Activated T-helper 2 cell treated with anti-CD3 and anti-CD28 coated beads, Interferon-gamma antibody, Interleukin-2, Interleukin-4, amounts not matched to agents 10 μg/mL and 5 μg/mL and 100 μg/mL, durations not matched to agents 14 hours and 24 hours and 36 hours (primary cell): Measurements from ENCODE around the gene CHCHD1. TPM values are rescaled to one million over a fixed set of nuclear protein-coding genes. Genes with fewer than 3 reads are reported as not detected.
"Not testable (repeated sequence)": the region's sequence is repeated elsewhere in the genome, so short reads cannot be mapped to it uniquely, and the experiment has no call there.

ENCODE experiments used
- DNase-seq: peaks from one replicate; pipeline ENCODE4 v3.0.0; 2021; ENCODE audit warnings: low spot score
- H3K27ac Mint-ChIP-seq: one replicate; pipeline ENCODE4 v1.8.0; 2021; ENCODE audit warnings: mixed read lengths
- H3K27me3 Mint-ChIP-seq: one replicate; pipeline ENCODE4 v1.8.0; 2021; ENCODE audit warnings: low read depth, mixed read lengths
- H3K36me3 Mint-ChIP-seq: one replicate; pipeline ENCODE4 v1.8.0; 2021; ENCODE audit warnings: low read depth, mixed read lengths
- H3K4me1 Mint-ChIP-seq: one replicate; pipeline ENCODE4 v1.8.0; 2021; ENCODE audit warnings: low read depth, mixed read lengths
- H3K4me3 Mint-ChIP-seq: one replicate; pipeline ENCODE4 v1.8.0; 2021; ENCODE audit warnings: low read depth, mild to moderate bottlenecking, moderate library complexity, mixed read lengths
- H3K9me3 Mint-ChIP-seq: one replicate; pipeline ENCODE4 v1.8.0; 2021; ENCODE audit warnings: mixed read lengths
- intact Hi-C: fragments of 100-400 bp; cut with micrococcal nuclease; formaldehyde crosslinking; loops from one replicate; pipeline ENCODE4 v1.15.1; 2023
- total RNA-seq: library from RNA; stranded (reverse); gene quantifications from 2 replicates; pipeline ENCODE4 v1.2.3, GENCODE V29; 2022

CHCHD1 gene
- total RNA-seq, 1 donor from 2014 or later, result 35.2 TPM

GRCh38 chr10:73824146-73824725 lies 42.4 kb downstream of the CHCHD1 start:
- no peaks in the 10 kb centered on the region for H3K27me3 Mint-ChIP-seq
- H3K9me3 Mint-ChIP-seq, result no peaks in the 10 kb centered on the region
- no peaks in the 10 kb centered on the region for H3K4me1 Mint-ChIP-seq
- intact Hi-C loops, result no loop called here
- no peak for DNase-seq
- H3K36me3 Mint-ChIP-seq, result peaks cover 27% of the 10 kb centered on the region
- H3K27ac Mint-ChIP-seq, result no peak overlapping the region
- no peak overlapping the region for H3K4me3 Mint-ChIP-seq

DNA sequence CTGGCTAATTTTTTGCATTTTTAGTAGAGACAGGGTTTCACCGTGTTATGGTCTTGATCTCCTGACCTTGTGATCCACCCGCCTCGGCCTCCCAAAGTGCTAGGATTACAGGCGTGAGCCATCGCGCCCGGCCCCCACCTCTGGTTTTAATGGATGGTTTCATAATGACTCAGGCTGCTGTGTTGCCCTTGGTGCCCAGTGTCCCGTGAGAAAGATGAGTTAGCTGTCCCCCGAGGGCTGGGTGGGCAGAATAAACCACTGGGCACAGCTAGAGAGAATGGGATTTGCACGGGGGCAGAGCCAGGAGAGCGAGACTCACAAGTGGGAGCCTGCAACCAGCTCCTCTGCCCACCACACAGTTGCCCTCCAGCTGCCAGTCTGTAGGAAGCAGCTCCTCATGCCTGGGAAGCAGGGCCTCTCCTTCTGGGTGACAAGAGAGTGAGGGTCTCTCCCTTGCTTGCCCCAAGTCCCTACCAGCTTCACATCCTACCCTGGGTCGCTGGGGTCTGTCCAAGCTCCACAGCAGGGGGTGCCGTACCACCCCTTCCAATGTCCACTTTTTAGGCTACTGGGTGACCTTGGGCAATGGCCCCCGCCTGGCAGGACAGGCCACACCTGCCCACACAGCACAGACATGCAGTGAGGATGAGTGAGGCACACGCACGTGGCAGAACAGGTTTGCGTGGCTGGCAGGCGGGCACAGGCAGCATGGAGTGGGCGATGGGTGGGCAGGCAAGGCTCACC lies 45.7 kb downstream of the CHCHD1 start:
- Mint-ChIP-seq H3K9me3 (no peaks in the 10 kb centered on the region), H3K4me1 (no peaks in the 10 kb centered on the region), H3K27me3 (no peaks in the 10 kb centered on the region), H3K27ac (no peak overlapping the region), H3K36me3 (peaks cover 20% of the 10 kb centered on the region), H3K4me3 (no peak overlapping the region)
- intact Hi-C loops, result no loop called here
- DNase-seq, result no peak

DNA sequence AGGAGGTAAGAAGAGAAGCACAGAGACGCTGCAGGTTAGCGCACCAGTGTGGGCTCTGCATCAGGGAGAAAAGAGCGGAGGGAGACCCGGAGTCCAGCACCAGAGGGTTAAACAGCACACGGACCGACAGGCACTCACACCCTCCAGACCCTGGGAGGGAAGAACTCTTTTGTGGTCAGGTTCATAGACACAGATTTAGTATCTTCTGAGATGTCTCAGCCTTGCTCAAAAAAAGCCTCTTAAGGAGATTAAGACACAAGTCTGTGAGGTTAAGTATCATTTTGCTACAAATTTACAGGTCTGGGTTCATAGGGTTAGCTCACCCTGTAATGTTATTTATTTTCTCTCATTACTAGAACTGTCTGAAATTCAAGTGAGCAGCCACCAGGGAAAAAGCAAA lies 46.3 kb downstream of the CHCHD1 start:
- intact Hi-C loops, result no loop called here
- no peak for DNase-seq
- H3K4me1 Mint-ChIP-seq, result no peaks in the 10 kb centered on the region
- H3K27me3 Mint-ChIP-seq, result no peaks in the 10 kb centered on the region
- H3K27ac Mint-ChIP-seq, result no peak overlapping the region
- H3K9me3 Mint-ChIP-seq, result no peaks in the 10 kb centered on the region
- H3K36me3 Mint-ChIP-seq, result peaks cover 17% of the 10 kb centered on the region
- no peak overlapping the region for H3K4me3 Mint-ChIP-seq

DNA sequence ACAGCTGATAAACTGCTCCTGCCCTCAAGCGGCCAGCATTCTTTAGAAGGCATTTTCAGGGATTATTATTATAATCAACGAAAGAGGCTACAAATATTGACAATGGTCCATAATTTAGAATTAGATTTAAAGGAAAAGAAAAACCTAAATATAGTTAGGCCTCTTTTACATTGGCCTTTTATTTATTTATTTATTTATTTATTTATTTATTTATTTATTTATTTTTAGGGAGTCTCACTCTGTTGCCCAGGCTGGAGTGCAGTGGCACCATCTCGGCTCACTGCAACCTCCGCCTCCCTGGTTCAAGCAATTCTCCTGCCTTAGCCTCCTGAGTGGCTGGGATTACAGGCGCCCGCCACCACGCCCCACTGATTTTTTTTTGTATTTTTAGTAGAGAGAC lies 47.2 kb downstream of the CHCHD1 start:
- H3K9me3 Mint-ChIP-seq, H3K36me3 Mint-ChIP-seq, H3K4me3 Mint-ChIP-seq, H3K27ac Mint-ChIP-seq, DNase-seq, intact Hi-C loops, H3K4me1 Mint-ChIP-seq, H3K27me3 Mint-ChIP-seq: not testable (repeated sequence)

Other genes with a start within 250 kb of the CHCHD1 start
- gene USP54, start 190.7 kb upstream of the CHCHD1 start, total RNA-seq, result 5.4 and 5.7 TPM in 2 replicates
- not detected in 2 replicates for gene MYOZ1, start 140.6 kb upstream of the CHCHD1 start, total RNA-seq
- 0.05 TPM in 1 of 2 replicates, not detected in the other for gene SYNPO2L, start 126.0 kb upstream of the CHCHD1 start, total RNA-seq
- gene AGAP5, start 83.9 kb upstream of the CHCHD1 start, total RNA-seq, result 18.2 and 18.8 TPM in 2 replicates
- gene SEC24C, start 37.7 kb upstream of the CHCHD1 start, total RNA-seq, result 119 TPM in 2 replicates
- 50.0 and 55.3 TPM in 2 replicates for gene ZSWIM8, start 3.6 kb downstream of the CHCHD1 start, total RNA-seq
- 46.5 and 46.9 TPM in 2 replicates for gene NDST2, start 29.6 kb downstream of the CHCHD1 start, total RNA-seq
- 25.8 and 26.4 TPM in 2 replicates for gene CAMK2G, start 92.5 kb downstream of the CHCHD1 start, total RNA-seq
- gene PLAU, start 129.1 kb downstream of the CHCHD1 start, total RNA-seq, result 1.7 and 1.8 TPM in 2 replicates
- 24.4 TPM in 2 replicates for gene VCL, start 216.1 kb downstream of the CHCHD1 start, total RNA-seq